CD14-positive monocyte (primary cell): ENCODE results near the gene USP17L26. TPM values are rescaled to one million over a fixed set of nuclear protein-coding genes. Genes with fewer than 3 reads are reported as not detected.
"Not testable (repeated sequence)": the region's sequence is repeated elsewhere in the genome, so short reads cannot be mapped to it uniquely, and the experiment has no call there.

ENCODE experiments used
- DNase-seq, 3 donors: peaks; one replicate each; pipeline ENCODE4 v3.0.0-alpha.2; 2011 to 2022
- H2AFZ ChIP-seq: 2 replicates; pipeline ENCODE4 v1.6.0; 2012; ENCODE audit warnings: mild to moderate bottlenecking, low read depth, low read length, inconsistent platforms; ENCODE audit not compliant: insufficient read depth, poor library complexity, severe bottlenecking
- H3K27ac ChIP-seq, 2 donors: 1 replicate in 1 of 2; 2 replicates in 1 of 2; pipeline ENCODE4 v1.5.1; 2012 to 2013; ENCODE audit warnings: low read length in 2 of 2, control low read depth in 1 of 2, inconsistent platforms in 1 of 2, low read depth in 1 of 2, mild to moderate bottlenecking in 1 of 2
- H3K27me3 ChIP-seq, 2 donors: one replicate each; pipeline versions ENCODE4 v1.6.0 to v1.6.1; 2011 to 2013; ENCODE audit warnings: low read length in 2 of 2; ENCODE audit not compliant: control insufficient read depth in 2 of 2, insufficient read depth in 2 of 2
- H3K36me3 ChIP-seq, 2 donors: replicated peaks in 1 of 2; 1 replicate in 1 of 2; 2 replicates in 1 of 2; pipeline versions ENCODE4 v1.5.1 to v1.6.1; 2012 to 2013; ENCODE audit warnings: low read length in 2 of 2, control low read depth in 1 of 2, inconsistent platforms in 1 of 2, mild to moderate bottlenecking in 1 of 2; ENCODE audit not compliant: insufficient read depth in 2 of 2, control insufficient read depth in 1 of 2
- H3K4me1 ChIP-seq, 2 donors: 1 replicate in 1 of 2; 2 replicates in 1 of 2; pipeline versions ENCODE4 v1.5.1 to v1.6.1; 2012 to 2013; ENCODE audit warnings: low read length in 2 of 2, control low read depth in 1 of 2, inconsistent platforms in 1 of 2, mild to moderate bottlenecking in 1 of 2, moderate library complexity in 1 of 2; ENCODE audit not compliant: insufficient read depth in 2 of 2, control insufficient read depth in 1 of 2
- H3K4me2 ChIP-seq: replicated peaks from 2 replicates; pipeline ENCODE3; 2012; ENCODE audit warnings: low read length, moderate library complexity, mild to moderate bottlenecking; ENCODE audit not compliant: poor library complexity, severe bottlenecking; ENCODE audit errors: extremely low read depth
- H3K4me3 ChIP-seq, 3 experiments: fragments of 200-600 bp in 1 of 3; sonication (generic) in 1 of 3; replicated peaks in 1 of 3; 1 replicate in 2 of 3; 2 replicates in 1 of 3; pipeline ENCODE4 v1.5.1; 2011 to 2013; ENCODE audit warnings: low read length in 3 of 3, mild to moderate bottlenecking in 3 of 3, control low read depth in 2 of 3, low read depth in 2 of 3, inconsistent platforms in 1 of 3, moderate library complexity in 1 of 3
- H3K79me2 ChIP-seq: 2 replicates; pipeline ENCODE4 v1.6.0; 2012; ENCODE audit warnings: mild to moderate bottlenecking, control low read depth, inconsistent platforms, low read length, moderate library complexity; ENCODE audit not compliant: insufficient read depth
- H3K9ac ChIP-seq: 2 replicates; pipeline ENCODE4 v1.6.0; 2017; ENCODE audit warnings: low read length, mild to moderate bottlenecking; ENCODE audit not compliant: insufficient read depth, poor library complexity, severe bottlenecking
- H3K9me3 ChIP-seq, 2 donors: replicated peaks in 1 of 2; 1 replicate in 1 of 2; 2 replicates in 1 of 2; pipeline versions ENCODE4 v1.5.1 to v1.6.1; 2012 to 2013; ENCODE audit warnings: low read length in 2 of 2, control low read depth in 1 of 2; ENCODE audit not compliant: control insufficient read depth in 1 of 2, insufficient read depth in 1 of 2
- H4K20me1 ChIP-seq: 2 replicates; pipeline ENCODE4 v1.6.0; 2012; ENCODE audit warnings: mild to moderate bottlenecking, low read length, control low read depth, moderate library complexity; ENCODE audit not compliant: insufficient read depth
- H3K27ac Mint-ChIP-seq, 7 donors: one replicate each; pipeline ENCODE4 v1.8.0; 2020; ENCODE audit warnings: mild to moderate bottlenecking in 7 of 7, mixed read lengths in 7 of 7, moderate library complexity in 6 of 7, inconsistent platforms in 2 of 7
- H3K27me3 Mint-ChIP-seq, 3 donors: one replicate each; pipeline ENCODE4 v1.8.0; 2021 to 2022; ENCODE audit warnings: low read depth in 3 of 3, mild to moderate bottlenecking in 3 of 3, mixed read lengths in 3 of 3, moderate library complexity in 3 of 3, inconsistent platforms in 1 of 3
- H3K36me3 Mint-ChIP-seq, 2 donors: one replicate each; pipeline ENCODE4 v1.8.0; 2020; ENCODE audit warnings: mixed read lengths in 2 of 2, inconsistent platforms in 1 of 2, mild to moderate bottlenecking in 1 of 2
- H3K4me1 Mint-ChIP-seq: one replicate; pipeline ENCODE4 v1.8.0; 2020; ENCODE audit warnings: mild to moderate bottlenecking, mixed read lengths
- H3K4me3 Mint-ChIP-seq, 2 donors: one replicate each; pipeline ENCODE4 v1.8.0; 2020; ENCODE audit warnings: mild to moderate bottlenecking in 2 of 2, mixed read lengths in 2 of 2, moderate library complexity in 1 of 2
- H3K9me3 Mint-ChIP-seq, 7 donors: one replicate each; pipeline ENCODE4 v1.8.0; 2020 to 2022; ENCODE audit warnings: mixed read lengths in 7 of 7, mild to moderate bottlenecking in 6 of 7, moderate library complexity in 6 of 7, inconsistent platforms in 2 of 7
- WGBS: methylation state at CpG from one replicate; pipeline ENCODE4 v1.1.5; 2013; ENCODE audit warnings: missing lambda C conversion rate; ENCODE audit not compliant: insufficient coverage; 5-methylcytosine and 5-hydroxymethylcytosine counted together
- intact Hi-C, 2 donors: fragments of 100-400 bp; cut with micrococcal nuclease; formaldehyde crosslinking; loops; one replicate each; pipeline versions ENCODE4 v1.15.0 to v1.15.1; 2023
- polyA plus RNA-seq, 3 donors: library from polyadenylated mRNA; depleted of rRNA in 1 of 3; unstranded in 2 of 3; stranded (reverse) in 1 of 3; fragments of 300-500 nt in 2 of 3; fragments of >200 nt in 1 of 3; fragmentation: Illumina TruSeq in 2 of 3; gene quantifications; 1 replicate in 2 of 3; 2 replicates in 1 of 3; pipeline ENCODE4 v1.2.3, GENCODE V29; 2012 to 2021
- TF ChIP-seq, protein P1 (sequence below): fragments of 200-600 bp; IDR thresholded peaks from one replicate; pipeline ENCODE4 v1.8.0; 2022; ENCODE audit warnings: antibody characterized with exemption, mild to moderate bottlenecking

The USP17L26 gene
- polyA plus RNA-seq, 3 donors = not detected

GRCh38 chr4:9381012-9381534, 46.6 kb downstream of the USP17L26 start:
- H3K27ac ChIP-seq, H3K27ac Mint-ChIP-seq, DNase-seq, H3K79me2 ChIP-seq, H3K9me3 Mint-ChIP-seq, H4K20me1 ChIP-seq, H3K4me1 Mint-ChIP-seq, intact Hi-C loops, H3K27me3 Mint-ChIP-seq, H3K9me3 ChIP-seq, H3K36me3 ChIP-seq, H3K36me3 Mint-ChIP-seq, H3K27me3 ChIP-seq, H3K4me1 ChIP-seq: not testable (repeated sequence)
- peak overlapping the region; percentile 61 for H3K4me2 ChIP-seq
- 51% methylated on average over 23 of the region's 36 CpGs for WGBS
- peak overlapping the region; percentile 54 to 59 for H3K4me3 Mint-ChIP-seq
- TF ChIP-seq, protein P1, sequence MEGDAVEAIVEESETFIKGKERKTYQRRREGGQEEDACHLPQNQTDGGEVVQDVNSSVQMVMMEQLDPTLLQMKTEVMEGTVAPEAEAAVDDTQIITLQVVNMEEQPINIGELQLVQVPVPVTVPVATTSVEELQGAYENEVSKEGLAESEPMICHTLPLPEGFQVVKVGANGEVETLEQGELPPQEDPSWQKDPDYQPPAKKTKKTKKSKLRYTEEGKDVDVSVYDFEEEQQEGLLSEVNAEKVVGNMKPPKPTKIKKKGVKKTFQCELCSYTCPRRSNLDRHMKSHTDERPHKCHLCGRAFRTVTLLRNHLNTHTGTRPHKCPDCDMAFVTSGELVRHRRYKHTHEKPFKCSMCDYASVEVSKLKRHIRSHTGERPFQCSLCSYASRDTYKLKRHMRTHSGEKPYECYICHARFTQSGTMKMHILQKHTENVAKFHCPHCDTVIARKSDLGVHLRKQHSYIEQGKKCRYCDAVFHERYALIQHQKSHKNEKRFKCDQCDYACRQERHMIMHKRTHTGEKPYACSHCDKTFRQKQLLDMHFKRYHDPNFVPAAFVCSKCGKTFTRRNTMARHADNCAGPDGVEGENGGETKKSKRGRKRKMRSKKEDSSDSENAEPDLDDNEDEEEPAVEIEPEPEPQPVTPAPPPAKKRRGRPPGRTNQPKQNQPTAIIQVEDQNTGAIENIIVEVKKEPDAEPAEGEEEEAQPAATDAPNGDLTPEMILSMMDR = peak; percentile 82
- H2AFZ ChIP-seq = peak overlapping the region; percentile 76
- peak overlapping the region; percentile 24 to 57 (median 33) for H3K4me3 ChIP-seq
- peak overlapping the region; percentile 27 for H3K9ac ChIP-seq

DNA sequence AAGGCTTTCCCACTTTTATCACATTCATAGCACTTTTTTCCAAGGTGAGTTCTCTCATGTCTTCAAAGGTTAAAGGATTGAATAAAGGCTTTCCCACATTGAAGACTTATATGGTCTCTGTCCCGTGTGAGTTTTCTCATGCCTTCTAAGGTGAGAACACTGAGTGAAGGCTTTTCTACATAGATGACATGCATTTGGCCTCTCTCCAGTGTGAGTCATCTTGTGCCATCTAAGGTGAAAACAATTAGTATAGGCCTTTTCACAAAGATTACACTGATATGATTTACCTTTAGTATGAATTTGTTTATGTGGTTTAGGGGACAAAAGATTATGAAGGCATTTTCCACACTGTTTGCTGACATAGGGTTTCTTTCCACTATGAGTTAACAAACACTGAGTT, 49.7 kb downstream of the USP17L26 start:
- H3K36me3 Mint-ChIP-seq = no peaks in the 10 kb centered on the region
- Histone ChIP-seq H4K20me1 (no peaks in the 10 kb centered on the region), H3K9ac (no peak overlapping the region), H3K36me3 (no peaks in the 10 kb centered on the region), H3K4me2 (no peak overlapping the region), H3K9me3 (no peaks in the 10 kb centered on the region), H3K4me1 (peaks cover 4 to 5% of the 10 kb centered on the region in 2 donors), H2AFZ (no peak overlapping the region), H3K4me3 (no peak overlapping the region), H3K79me2 (no peaks in the 10 kb centered on the region), H3K27me3 (no peaks in the 10 kb centered on the region), H3K27ac (no peak overlapping the region)
- no peak overlapping the region for H3K4me3 Mint-ChIP-seq
- TF ChIP-seq, protein P1 = no peak
- peaks cover 2% of the 10 kb centered on the region for H3K4me1 Mint-ChIP-seq
- intact Hi-C loops = no loop called here
- H3K27me3 Mint-ChIP-seq = no peaks in the 10 kb centered on the region
- no peaks in the 10 kb centered on the region for H3K9me3 Mint-ChIP-seq
- no CpG with 5 or more reads among the region's 1 CpG for WGBS
- no peak overlapping the region for H3K27ac Mint-ChIP-seq
- DNase-seq = no peak

Other genes starting within 250 kb of the USP17L26 start
- gene FAM90A26, start 164.2 kb upstream of the USP17L26 start, polyA plus RNA-seq = not detected
- not detected for gene USP17L10, start 124.0 kb upstream of the USP17L26 start, polyA plus RNA-seq
- gene USP17L11, start 119.3 kb upstream of the USP17L26 start, polyA plus RNA-seq = not detected
- gene USP17L12, start 114.5 kb upstream of the USP17L26 start, polyA plus RNA-seq = not detected
- not detected for gene USP17L13, start 109.8 kb upstream of the USP17L26 start, polyA plus RNA-seq
- not detected for gene USP17L15, start 100.3 kb upstream of the USP17L26 start, polyA plus RNA-seq
- not detected for gene USP17L17, start 90.8 kb upstream of the USP17L26 start, polyA plus RNA-seq
- not detected for gene USP17L18, start 86.0 kb upstream of the USP17L26 start, polyA plus RNA-seq
- not detected for gene USP17L19, start 81.3 kb upstream of the USP17L26 start, polyA plus RNA-seq
- not detected for gene USP17L20, start 76.5 kb upstream of the USP17L26 start, polyA plus RNA-seq
- gene USP17L21, start 71.8 kb upstream of the USP17L26 start, polyA plus RNA-seq = not detected
- not detected for gene USP17L22, start 67.0 kb upstream of the USP17L26 start, polyA plus RNA-seq
- not detected for gene USP17L24, start 9.5 kb upstream of the USP17L26 start, polyA plus RNA-seq
- gene USP17L25, start 4.7 kb upstream of the USP17L26 start, polyA plus RNA-seq = not detected
- gene USP17L5, start 4.7 kb downstream of the USP17L26 start, polyA plus RNA-seq = not detected
- not detected for gene USP17L27, start 9.5 kb downstream of the USP17L26 start, polyA plus RNA-seq
- not detected for gene USP17L28, start 14.2 kb downstream of the USP17L26 start, polyA plus RNA-seq
- gene USP17L29, start 19.0 kb downstream of the USP17L26 start, polyA plus RNA-seq = not detected
- not detected for gene USP17L30, start 28.5 kb downstream of the USP17L26 start, polyA plus RNA-seq
- gene DEFB131A, start 109.8 kb downstream of the USP17L26 start, polyA plus RNA-seq = not detected